HG02973 (cell line): ENCODE measurements around the gene ZBTB3.
"Not testable (repeated sequence)": the region's sequence is repeated elsewhere in the genome, so short reads cannot be mapped to it uniquely, and the experiment has no call there.

Source experiments
- ATAC-seq: cut with Tn5 transposase; IDR thresholded peaks from one replicate; pipeline ENCODE4 v1.9.1; 2021; ENCODE audit warnings: moderate library complexity; ENCODE audit not compliant: unreplicated experiment

Gene ZBTB3

GRCh38 chr11:62753736-62754603 lies at the start of gene ZBTB3:
TSS of gene ZBTB3 (minus strand) at chr11:62754160. CDS start at chr11:62753664, 496 bp downstream.
- ATAC-seq, result peak; percentile 88

DNA sequence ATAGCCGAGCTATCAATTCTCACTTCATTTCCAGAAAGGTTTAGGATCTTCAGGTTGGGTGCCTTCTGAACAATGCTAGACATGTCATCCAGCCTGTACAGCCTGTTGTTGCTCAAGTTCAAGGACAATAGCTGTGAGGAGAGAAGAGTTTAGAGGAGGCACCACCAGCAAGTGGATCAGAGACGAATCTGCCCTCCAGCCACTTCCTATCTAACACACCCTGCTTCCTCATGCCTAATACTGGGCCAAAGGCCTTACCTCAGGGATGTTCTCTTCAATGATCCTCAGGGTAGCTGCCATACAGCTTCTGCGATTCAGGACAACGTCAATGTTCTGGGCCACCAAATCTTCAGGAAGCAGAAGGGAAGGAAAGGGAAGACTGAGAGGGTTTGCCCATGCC lies 47.1 kb upstream of the ZBTB3 start:
- no peak for ATAC-seq

DNA sequence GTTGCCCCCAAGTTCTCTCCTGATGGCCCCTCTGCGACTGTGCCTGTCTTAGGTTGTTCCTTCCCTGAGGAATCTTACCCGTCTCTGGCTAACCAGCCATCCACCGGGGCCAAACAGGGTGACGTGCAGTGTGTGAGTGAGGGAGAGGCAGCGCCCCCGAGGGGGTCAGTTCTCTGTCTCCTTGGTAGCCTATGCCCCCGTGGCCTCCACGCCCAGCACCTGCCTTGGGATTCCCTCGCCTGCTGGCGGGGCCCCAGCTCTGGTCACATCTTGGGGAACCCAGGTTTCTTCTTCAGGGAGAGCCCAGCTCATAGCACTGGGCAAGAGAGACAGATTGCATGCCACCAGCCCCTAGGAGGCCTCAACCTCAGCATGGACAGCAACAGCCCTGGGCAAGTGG lies 45.5 kb upstream of the ZBTB3 start:
- ATAC-seq, result no peak

- no peak for ATAC-seq
Measured at GRCh38 chr11:62796281-62796680, 42.3 kb upstream of the ZBTB3 start.

GRCh38 chr11:62794201-62794775 lies 40.3 kb upstream of the ZBTB3 start:
- no peak for ATAC-seq

DNA sequence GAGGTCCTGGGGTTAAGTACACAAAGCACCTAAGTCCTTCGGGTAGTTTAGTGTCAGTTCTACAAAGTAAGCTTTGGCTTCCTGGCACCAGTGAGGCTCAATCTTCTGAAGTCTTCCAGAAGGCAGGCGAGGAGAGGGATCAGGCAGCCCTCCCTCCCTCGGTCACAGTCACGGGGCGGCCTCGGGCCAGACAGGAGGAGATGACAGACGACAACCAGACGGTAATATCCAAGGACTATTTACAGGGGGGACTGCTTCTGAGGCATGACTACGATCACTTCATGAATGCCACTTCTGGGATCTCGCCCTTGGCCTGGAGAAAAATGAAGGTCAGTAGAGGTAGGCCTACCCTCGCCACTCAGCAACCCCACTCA lies 38.2 kb upstream of the ZBTB3 start:
- ATAC-seq, result no peak

GRCh38 chr11:62791501-62792201 lies 37.7 kb upstream of the ZBTB3 start, which contains the start of gene TMEM223:
TSS of gene TMEM223 (minus strand) at chr11:62792006. CDS start at chr11:62791994, 12 bp downstream.
- ATAC-seq, result peak; percentile 66

- no peak for ATAC-seq
Measured at GRCh38 chr11:62789576-62789975, 35.6 kb upstream of the ZBTB3 start.

GRCh38 chr11:62788991-62789390 lies 35.0 kb upstream of the ZBTB3 start:
- no peak for ATAC-seq

- ATAC-seq, result peak; percentile 45
Measured at GRCh38 chr11:62787005-62787759, 33.2 kb upstream of the ZBTB3 start, which contains the start of gene TMEM179B. TSS of gene TMEM179B (plus strand) at chr11:62787402. CDS start at chr11:62787432, 30 bp downstream.

DNA sequence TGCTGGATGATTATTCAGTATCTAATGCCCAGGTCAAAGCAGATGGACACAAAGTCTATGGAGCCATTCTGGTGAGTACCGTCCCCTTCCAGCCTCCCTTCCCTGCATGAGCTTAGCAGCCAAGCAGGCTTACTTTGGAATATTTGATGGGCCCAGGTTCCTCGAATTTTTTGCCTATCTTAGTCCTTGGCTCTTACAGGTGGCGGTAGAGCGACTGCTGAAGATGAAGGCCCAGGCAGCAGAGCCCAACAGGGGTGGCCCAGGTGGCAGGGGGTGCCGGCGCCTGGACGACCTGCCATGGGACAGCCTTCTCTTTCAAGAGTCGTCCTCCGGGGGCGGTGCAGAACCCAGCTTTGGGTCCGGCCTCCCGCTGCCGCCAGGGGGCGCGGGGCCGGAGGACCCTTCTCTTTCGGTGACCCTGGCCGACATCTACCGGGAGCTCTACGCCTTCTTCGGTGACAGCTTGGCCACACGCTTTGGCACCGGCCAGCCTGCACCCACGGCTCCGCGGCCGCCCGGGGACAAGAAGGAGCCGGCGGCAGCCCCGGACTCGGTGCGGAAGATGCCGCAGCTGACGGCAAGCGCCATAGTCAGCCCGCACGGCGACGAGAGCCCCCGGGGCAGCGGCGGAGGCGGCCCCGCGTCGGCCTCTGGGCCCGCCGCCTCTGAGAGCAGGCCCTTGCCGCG lies 32.5 kb upstream of the ZBTB3 start:
- peak; percentile 64 for ATAC-seq

GRCh38 chr11:62782753-62783152 lies 28.8 kb upstream of the ZBTB3 start:
- no peak for ATAC-seq

DNA sequence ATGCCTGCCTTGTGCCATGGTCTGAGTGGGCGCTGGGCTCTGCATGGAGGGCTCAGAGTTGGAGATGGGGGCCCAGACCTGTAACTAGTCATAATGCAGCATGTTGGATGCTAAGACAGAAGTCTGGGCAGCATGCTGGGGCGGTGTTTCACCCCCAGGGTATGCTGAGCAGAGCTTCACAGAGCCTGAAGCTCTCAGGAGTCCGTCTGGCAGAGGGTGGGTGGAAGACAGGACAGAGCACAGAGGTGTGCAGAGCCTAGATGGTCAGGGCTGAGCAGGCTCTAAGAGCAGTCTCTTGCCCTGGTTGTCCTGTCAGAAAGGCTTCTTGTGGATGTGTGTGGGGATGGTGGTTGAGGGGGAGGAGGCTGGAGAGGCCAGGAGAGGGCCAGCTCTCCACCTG lies 24.5 kb upstream of the ZBTB3 start:
- ATAC-seq, result no peak

DNA sequence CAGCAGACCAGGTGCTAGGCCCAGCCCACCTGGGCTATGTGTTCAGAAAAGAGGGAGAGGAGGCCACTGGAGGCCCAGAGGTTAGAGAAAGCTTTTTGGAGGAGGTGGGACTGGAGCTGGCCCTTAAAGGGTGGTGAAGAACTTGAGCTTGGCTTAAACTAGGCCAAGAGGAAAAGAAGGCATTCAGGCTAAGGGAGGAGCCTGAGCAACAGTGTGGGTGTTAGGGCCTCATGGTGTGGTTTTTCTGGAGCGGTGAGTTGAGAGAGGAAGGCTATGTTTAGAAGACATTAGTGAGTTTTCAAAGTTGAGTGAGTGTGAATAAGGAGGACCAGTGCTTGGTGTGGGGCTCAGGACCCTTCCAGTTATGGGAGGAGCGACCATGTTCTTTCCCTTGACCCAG lies 23.4 kb upstream of the ZBTB3 start:
- ATAC-seq, result no peak

DNA sequence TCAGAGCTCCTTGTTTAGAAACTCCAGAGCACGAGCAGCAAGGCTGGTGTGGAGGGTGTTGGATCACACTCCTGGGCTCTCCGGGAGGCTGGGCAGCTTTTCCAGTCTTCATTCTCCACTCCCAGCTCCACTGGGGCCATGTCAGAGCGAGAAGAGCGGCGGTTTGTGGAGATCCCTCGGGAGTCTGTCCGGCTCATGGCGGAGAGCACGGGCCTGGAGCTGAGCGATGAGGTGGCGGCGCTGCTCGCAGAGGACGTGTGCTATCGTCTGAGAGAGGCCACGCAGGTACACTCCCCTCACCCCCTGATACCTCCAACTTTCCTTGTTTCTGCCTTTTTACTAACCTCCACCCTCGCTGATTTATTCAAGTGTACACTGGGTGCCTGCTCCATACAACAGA lies 21.7 kb upstream of the ZBTB3 start:
- no peak for ATAC-seq

GRCh38 chr11:62774407-62774806 lies 20.4 kb upstream of the ZBTB3 start:
- no peak for ATAC-seq

DNA sequence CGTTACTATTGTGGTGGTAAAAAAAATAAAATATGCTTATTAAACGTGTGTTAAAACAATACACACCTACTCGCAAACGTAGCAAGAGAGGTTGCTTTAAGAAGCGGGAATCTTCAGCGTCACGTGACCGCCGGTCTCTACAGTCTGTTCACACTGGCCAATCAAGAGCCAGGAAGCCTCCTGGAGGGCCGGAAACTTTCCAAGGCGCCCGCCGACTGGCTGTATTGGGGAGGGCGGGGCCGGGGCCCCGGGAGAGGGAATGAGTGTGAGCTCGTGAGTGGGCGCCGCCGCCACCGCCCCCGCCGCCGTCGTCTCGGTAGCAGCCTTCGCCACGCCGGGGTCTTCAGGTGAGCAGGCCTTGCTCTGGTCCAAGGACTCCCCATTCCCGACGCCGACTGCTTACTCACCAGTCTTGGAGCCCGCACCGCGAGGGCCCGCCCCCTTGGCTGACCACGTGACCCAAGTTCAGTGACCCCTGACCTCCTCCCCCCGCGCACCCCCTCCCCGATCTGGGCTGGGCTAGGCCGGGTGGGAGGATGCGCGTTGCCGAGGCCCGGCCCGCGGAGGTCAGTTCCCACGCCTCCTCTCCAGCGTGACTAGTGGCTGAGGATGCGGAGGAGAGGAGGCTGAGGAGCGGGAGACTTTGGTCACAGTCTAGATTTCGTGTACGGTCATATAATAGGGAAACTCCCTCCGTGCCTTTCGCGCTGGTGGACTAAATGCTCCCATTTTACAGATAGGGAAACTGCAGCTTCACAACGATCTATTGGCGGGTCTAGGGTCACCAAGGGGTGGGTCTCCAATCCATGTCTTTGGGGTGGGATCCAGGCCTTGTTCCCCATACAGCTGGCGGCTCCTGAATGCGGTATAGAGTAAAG lies 17.4 kb upstream of the ZBTB3 start, which contains the start of gene TAF6L:
Gene TAF6L, plus strand, starts transcription at position 253 of the 878 bp plus-strand sequence. CDS start 4,388 bp downstream, outside the sequence.
- peak; percentile 62 for ATAC-seq

GRCh38 chr11:62770778-62771143 lies 16.8 kb upstream of the ZBTB3 start:
- no peak for ATAC-seq

GRCh38 chr11:62760867-62761227 lies 6.9 kb upstream of the ZBTB3 start:
- not testable (repeated sequence) for ATAC-seq
